Measurements from ENCODE around the gene ANHX. TPM values are rescaled to one million over a fixed set of nuclear protein-coding genes. Genes with fewer than 3 reads are reported as not detected.

The ANHX gene
- polyA plus RNA-seq, 3 donors: not detected

- no peaks in the 10 kb centered on the region for H3K79me2 ChIP-seq (ENCODE audit: insufficient read depth, low read length)
- H3K4me1 ChIP-seq (ENCODE audit: control insufficient read depth in 1 of 2, insufficient read depth in 2 of 2, low read length in 2 of 2): no peaks in the 10 kb centered on the region
- 83% methylated on average over 2 of the region's 8 CpGs for WGBS (ENCODE audit: insufficient coverage)
- no peaks in the 10 kb centered on the region for H4K20me1 ChIP-seq (ENCODE audit: insufficient read depth, low read length)
- H3K36me3 Mint-ChIP-seq: no peaks in the 10 kb centered on the region
- no peak overlapping the region for H2AFZ ChIP-seq (ENCODE audit: insufficient read depth, low read depth, low read length, poor library complexity, severe bottlenecking)
- H3K4me1 Mint-ChIP-seq: no peaks in the 10 kb centered on the region
- H3K4me3 Mint-ChIP-seq: no peak overlapping the region
- H3K27me3 ChIP-seq (ENCODE audit: control insufficient read depth in 2 of 2, insufficient read depth in 2 of 2, low read length in 2 of 2): no peaks in the 10 kb centered on the region
- H3K27ac ChIP-seq (ENCODE audit: low read depth in 1 of 2, low read length in 2 of 2): no peak overlapping the region
- H3K9ac ChIP-seq (ENCODE audit: insufficient read depth, low read length, poor library complexity, severe bottlenecking): no peak overlapping the region
- intact Hi-C loops (cut with micrococcal nuclease): no loop called here
- DNase-seq: no peak
- TF ChIP-seq, protein P1, sequence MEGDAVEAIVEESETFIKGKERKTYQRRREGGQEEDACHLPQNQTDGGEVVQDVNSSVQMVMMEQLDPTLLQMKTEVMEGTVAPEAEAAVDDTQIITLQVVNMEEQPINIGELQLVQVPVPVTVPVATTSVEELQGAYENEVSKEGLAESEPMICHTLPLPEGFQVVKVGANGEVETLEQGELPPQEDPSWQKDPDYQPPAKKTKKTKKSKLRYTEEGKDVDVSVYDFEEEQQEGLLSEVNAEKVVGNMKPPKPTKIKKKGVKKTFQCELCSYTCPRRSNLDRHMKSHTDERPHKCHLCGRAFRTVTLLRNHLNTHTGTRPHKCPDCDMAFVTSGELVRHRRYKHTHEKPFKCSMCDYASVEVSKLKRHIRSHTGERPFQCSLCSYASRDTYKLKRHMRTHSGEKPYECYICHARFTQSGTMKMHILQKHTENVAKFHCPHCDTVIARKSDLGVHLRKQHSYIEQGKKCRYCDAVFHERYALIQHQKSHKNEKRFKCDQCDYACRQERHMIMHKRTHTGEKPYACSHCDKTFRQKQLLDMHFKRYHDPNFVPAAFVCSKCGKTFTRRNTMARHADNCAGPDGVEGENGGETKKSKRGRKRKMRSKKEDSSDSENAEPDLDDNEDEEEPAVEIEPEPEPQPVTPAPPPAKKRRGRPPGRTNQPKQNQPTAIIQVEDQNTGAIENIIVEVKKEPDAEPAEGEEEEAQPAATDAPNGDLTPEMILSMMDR (IDR thresholded peaks at IDR 0.05): no peak
- no peaks in the 10 kb centered on the region for H3K36me3 ChIP-seq (replicated peaks in 1 of 2; ENCODE audit: control insufficient read depth in 1 of 2, insufficient read depth in 2 of 2, low read length in 2 of 2)
- H3K4me3 ChIP-seq (replicated peaks in 1 of 3; ENCODE audit: low read depth in 2 of 3, low read length in 3 of 3): no peak overlapping the region
- peaks cover 97 to 98% of the 10 kb centered on the region in 2 donors for H3K9me3 ChIP-seq (replicated peaks in 1 of 2; ENCODE audit: control insufficient read depth in 1 of 2, insufficient read depth in 1 of 2, low read length in 2 of 2)
- no peak overlapping the region for H3K27ac Mint-ChIP-seq
- H3K4me2 ChIP-seq (replicated peaks; ENCODE audit: extremely low read depth, low read length, poor library complexity, severe bottlenecking): no peak overlapping the region
- peaks cover 0 to 1% (median 1%) of the 10 kb centered on the region in 3 donors for H3K27me3 Mint-ChIP-seq (ENCODE audit: low read depth in 3 of 3)
- peaks cover 59 to 98% (median 96%) of the 10 kb centered on the region in 7 donors for H3K9me3 Mint-ChIP-seq
Measured at GRCh38 chr12:133226690-133227089, 9.0 kb downstream of the ANHX start.

GRCh38 chr12:133225527-133225926 is 10.2 kb downstream of the ANHX start:
- H3K4me3 Mint-ChIP-seq: no peak overlapping the region
- H3K27me3 Mint-ChIP-seq (ENCODE audit: low read depth in 3 of 3): peaks cover 0 to 1% (median 1%) of the 10 kb centered on the region in 3 donors
- Histone ChIP-seq H3K4me3 (replicated peaks in 1 of 3; ENCODE audit: low read depth in 2 of 3, low read length in 3 of 3) (no peak overlapping the region), H3K4me2 (replicated peaks; ENCODE audit: extremely low read depth, low read length, poor library complexity, severe bottlenecking) (no peak overlapping the region), H3K27me3 (ENCODE audit: control insufficient read depth in 2 of 2, insufficient read depth in 2 of 2, low read length in 2 of 2) (no peaks in the 10 kb centered on the region), H4K20me1 (ENCODE audit: insufficient read depth, low read length) (no peaks in the 10 kb centered on the region), H3K9me3 (replicated peaks in 1 of 2; ENCODE audit: control insufficient read depth in 1 of 2, insufficient read depth in 1 of 2, low read length in 2 of 2) (peaks cover 97 to 98% of the 10 kb centered on the region in 2 donors), H3K36me3 (replicated peaks in 1 of 2; ENCODE audit: control insufficient read depth in 1 of 2, insufficient read depth in 2 of 2, low read length in 2 of 2) (no peaks in the 10 kb centered on the region), H3K4me1 (ENCODE audit: control insufficient read depth in 1 of 2, insufficient read depth in 2 of 2, low read length in 2 of 2) (no peaks in the 10 kb centered on the region), H2AFZ (ENCODE audit: insufficient read depth, low read depth, low read length, poor library complexity, severe bottlenecking) (no peak overlapping the region), H3K27ac (ENCODE audit: low read depth in 1 of 2, low read length in 2 of 2) (no peak overlapping the region), H3K9ac (ENCODE audit: insufficient read depth, low read length, poor library complexity, severe bottlenecking) (no peak overlapping the region), H3K79me2 (ENCODE audit: insufficient read depth, low read length) (no peaks in the 10 kb centered on the region)
- no peaks in the 10 kb centered on the region for H3K4me1 Mint-ChIP-seq
- no peak overlapping the region for H3K27ac Mint-ChIP-seq
- intact Hi-C loops (cut with micrococcal nuclease): no loop called here
- H3K36me3 Mint-ChIP-seq: no peaks in the 10 kb centered on the region
- no peak for DNase-seq
- H3K9me3 Mint-ChIP-seq: peaks cover 61 to 99% (median 95%) of the 10 kb centered on the region in 7 donors
- TF ChIP-seq, protein P1 (IDR thresholded peaks at IDR 0.05): no peak
- WGBS (ENCODE audit: insufficient coverage): 88% methylated on average over 2 of the region's 4 CpGs
